ENCODE data around the gene ADAMTSL5.

The ADAMTSL5 gene

GRCh38 chr19:1468821-1469254 is 44.0 kb downstream of the ADAMTSL5 start:
- Histone ChIP-seq H3K36me3 (ENCODE audit: insufficient read depth, low read length) (no peaks in the 10 kb centered on the region), H3K9me3 (ENCODE audit: insufficient read depth, low read depth, low read length) (no peaks in the 10 kb centered on the region), H2AFZ (ENCODE audit: low read length) (no peak overlapping the region), H3K4me3 (ENCODE audit: low read length, poor library complexity, severe bottlenecking) (no peak overlapping the region), H3F3A (ENCODE audit: low read depth) (no peaks in the 10 kb centered on the region), H3K9me2 (replicated peaks; ENCODE audit: low read depth, low read length) (no peaks in the 10 kb centered on the region), H3K79me2 (ENCODE audit: insufficient read depth, low read length) (no peaks in the 10 kb centered on the region), H3K4me2 (ENCODE audit: low read depth, low read length, poor library complexity, severe bottlenecking) (no peak overlapping the region), H4K20me1 (ENCODE audit: insufficient read depth, low read length, poor library complexity, severe bottlenecking) (peaks cover 14% of the 10 kb centered on the region), H3K9ac (ENCODE audit: low read depth, low read length, poor library complexity, severe bottlenecking) (no peak overlapping the region), H3K4me1 (ENCODE audit: insufficient read depth, low read length, poor library complexity, severe bottlenecking) (no peaks in the 10 kb centered on the region), H3K27me3 (ENCODE audit: insufficient read depth, low read length, poor library complexity, severe bottlenecking) (no peaks in the 10 kb centered on the region)
- no peak for TF ChIP-seq EZH2phosphoT487 (IDR thresholded peaks at IDR 0.05; ENCODE audit: borderline replicate concordance)
- no peak for TF ChIP-seq CTCF (conservative IDR thresholded peaks at IDR 0.05; ENCODE audit: low read length)

GRCh38 chr19:1468274-1468820 is 44.5 kb downstream of the ADAMTSL5 start:
- Histone ChIP-seq H3K79me2 (ENCODE audit: insufficient read depth, low read length) (no peaks in the 10 kb centered on the region), H3K4me1 (ENCODE audit: insufficient read depth, low read length, poor library complexity, severe bottlenecking) (no peaks in the 10 kb centered on the region), H3K36me3 (ENCODE audit: insufficient read depth, low read length) (no peaks in the 10 kb centered on the region), H3K9me3 (ENCODE audit: insufficient read depth, low read depth, low read length) (no peaks in the 10 kb centered on the region), H3K27me3 (ENCODE audit: insufficient read depth, low read length, poor library complexity, severe bottlenecking) (no peaks in the 10 kb centered on the region), H3K4me2 (ENCODE audit: low read depth, low read length, poor library complexity, severe bottlenecking) (no peak overlapping the region), H3K9me2 (replicated peaks; ENCODE audit: low read depth, low read length) (no peaks in the 10 kb centered on the region), H4K20me1 (ENCODE audit: insufficient read depth, low read length, poor library complexity, severe bottlenecking) (peaks cover 14% of the 10 kb centered on the region), H3K4me3 (ENCODE audit: low read length, poor library complexity, severe bottlenecking) (no peak overlapping the region), H3K9ac (ENCODE audit: low read depth, low read length, poor library complexity, severe bottlenecking) (no peak overlapping the region), H3F3A (ENCODE audit: low read depth) (no peaks in the 10 kb centered on the region), H2AFZ (ENCODE audit: low read length) (no peak overlapping the region)
- TF ChIP-seq CTCF (conservative IDR thresholded peaks at IDR 0.05; ENCODE audit: low read length): no peak
- no peak for TF ChIP-seq EZH2phosphoT487 (IDR thresholded peaks at IDR 0.05; ENCODE audit: borderline replicate concordance)

- Histone ChIP-seq H3K9ac (ENCODE audit: low read depth, low read length, poor library complexity, severe bottlenecking) (no peak overlapping the region), H3K9me2 (replicated peaks; ENCODE audit: low read depth, low read length) (no peaks in the 10 kb centered on the region), H3K4me1 (ENCODE audit: insufficient read depth, low read length, poor library complexity, severe bottlenecking) (no peaks in the 10 kb centered on the region), H4K20me1 (ENCODE audit: insufficient read depth, low read length, poor library complexity, severe bottlenecking) (peaks cover 14% of the 10 kb centered on the region), H3K9me3 (ENCODE audit: insufficient read depth, low read depth, low read length) (no peaks in the 10 kb centered on the region), H3K79me2 (ENCODE audit: insufficient read depth, low read length) (no peaks in the 10 kb centered on the region), H3K36me3 (ENCODE audit: insufficient read depth, low read length) (no peaks in the 10 kb centered on the region), H3K4me3 (ENCODE audit: low read length, poor library complexity, severe bottlenecking) (no peak overlapping the region), H3K4me2 (ENCODE audit: low read depth, low read length, poor library complexity, severe bottlenecking) (no peak overlapping the region), H2AFZ (ENCODE audit: low read length) (no peak overlapping the region), H3F3A (ENCODE audit: low read depth) (no peaks in the 10 kb centered on the region), H3K27me3 (ENCODE audit: insufficient read depth, low read length, poor library complexity, severe bottlenecking) (no peaks in the 10 kb centered on the region)
- TF ChIP-seq EZH2phosphoT487 (IDR thresholded peaks at IDR 0.05; ENCODE audit: borderline replicate concordance): no peak
- no peak for TF ChIP-seq CTCF (conservative IDR thresholded peaks at IDR 0.05; ENCODE audit: low read length)
Observed at GRCh38 chr19:1467490-1468273, 45.1 kb downstream of the ADAMTSL5 start.
